T-helper 9 cell (primary cell): ENCODE measurements around the gene BEAN1.
"Not testable (repeated sequence)": the region's sequence is repeated elsewhere in the genome, so short reads cannot be mapped to it uniquely, and the experiment has no call there.

Experiments
- DNase-seq: peaks from one replicate; pipeline ENCODE4 v3.0.0-alpha.2; 2020

The BEAN1 gene

DNA sequence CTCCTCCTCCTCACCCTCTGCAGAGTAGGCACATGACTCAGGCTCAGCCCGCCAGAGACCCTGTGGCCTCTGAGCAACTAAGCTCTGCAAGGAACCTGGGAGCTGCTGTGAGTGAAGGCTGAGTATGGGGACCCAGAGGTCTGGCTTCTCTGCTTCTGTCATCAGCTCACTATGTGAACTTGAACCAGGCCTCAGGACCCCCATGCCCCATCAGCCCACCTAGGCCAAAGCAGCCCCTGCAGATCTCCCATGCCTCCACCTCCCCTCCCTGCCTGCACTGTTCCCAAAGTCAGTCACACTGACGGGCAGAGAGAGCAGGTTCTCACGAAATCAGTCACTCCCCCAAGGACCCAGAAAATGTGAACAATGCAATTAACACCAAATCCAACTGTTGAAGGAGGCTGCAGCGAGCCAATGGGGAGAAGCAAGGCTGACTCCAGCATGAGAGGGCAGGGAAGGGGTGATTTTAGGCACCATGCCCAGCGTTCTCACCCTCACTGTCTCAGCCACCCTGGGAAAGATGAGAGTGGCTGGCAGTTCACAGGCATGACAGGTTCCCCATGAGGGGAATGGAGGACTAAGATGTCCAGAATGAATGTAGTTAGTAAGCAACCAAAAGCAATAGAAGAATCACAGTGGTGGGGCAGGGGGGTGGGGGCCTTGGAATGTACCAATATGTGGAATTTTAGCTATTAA is 60.6 kb downstream of the BEAN1 start:
- DNase-seq, result no peak

DNA sequence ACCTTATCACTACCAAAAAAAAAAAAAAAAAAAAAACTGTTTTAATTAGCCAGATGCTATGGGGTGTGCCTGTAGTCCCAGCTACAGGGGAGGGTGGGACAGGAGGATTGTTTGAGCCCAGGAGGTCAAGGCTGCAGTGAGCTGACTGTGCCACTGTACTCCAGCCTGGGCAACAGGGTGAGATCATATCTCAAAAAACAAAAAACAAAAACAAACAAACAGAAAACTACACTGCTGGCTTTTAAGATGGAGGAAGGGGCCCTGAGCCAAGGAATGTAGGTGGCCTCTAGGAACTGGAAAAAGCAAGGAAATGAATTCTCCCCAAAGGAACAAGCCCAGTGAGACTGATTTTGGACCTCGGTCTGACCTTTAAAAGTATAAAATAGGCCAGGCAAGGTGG is 61.4 kb downstream of the BEAN1 start:
- DNase-seq, result no peak

DNA sequence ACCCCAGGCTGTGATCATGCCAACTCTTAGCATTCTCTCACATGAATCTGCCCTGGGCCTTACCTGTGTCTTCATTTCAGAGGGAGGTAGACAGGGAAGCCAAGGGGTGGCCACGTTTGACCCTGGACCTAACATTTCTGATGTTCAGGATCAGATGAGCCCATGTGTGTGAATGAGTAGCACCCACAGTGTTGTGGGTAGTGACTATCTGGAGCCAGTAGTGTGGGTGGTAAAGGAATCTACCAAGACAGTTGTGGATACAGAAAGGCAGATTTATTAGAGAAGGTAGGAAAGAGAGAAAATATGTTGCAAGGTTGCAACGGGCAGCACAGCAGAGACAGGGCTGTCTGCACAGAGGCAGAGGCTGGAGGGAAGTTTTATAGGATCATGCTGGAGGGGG is 62.3 kb downstream of the BEAN1 start:
- no peak for DNase-seq

DNA sequence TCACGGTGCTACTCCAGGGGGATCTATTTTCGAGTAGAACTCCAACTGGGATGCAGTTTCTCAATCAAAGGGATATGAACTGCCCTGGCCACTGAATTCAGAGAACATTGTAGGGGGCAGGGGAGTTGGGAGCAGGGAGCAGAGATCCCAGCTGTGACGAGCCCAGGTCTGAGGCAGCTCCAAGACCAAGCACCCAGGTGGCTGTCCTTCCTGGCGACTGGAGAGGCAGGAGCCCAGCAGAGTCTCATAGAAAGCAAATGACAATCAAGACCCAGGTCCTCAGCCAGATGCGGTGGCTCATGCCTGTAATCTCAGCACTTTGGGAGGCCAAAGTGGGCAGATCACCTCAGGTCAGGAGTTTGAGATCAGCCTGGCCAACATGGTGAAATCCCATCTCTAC is 62.7 kb downstream of the BEAN1 start:
- DNase-seq, result no peak

DNA sequence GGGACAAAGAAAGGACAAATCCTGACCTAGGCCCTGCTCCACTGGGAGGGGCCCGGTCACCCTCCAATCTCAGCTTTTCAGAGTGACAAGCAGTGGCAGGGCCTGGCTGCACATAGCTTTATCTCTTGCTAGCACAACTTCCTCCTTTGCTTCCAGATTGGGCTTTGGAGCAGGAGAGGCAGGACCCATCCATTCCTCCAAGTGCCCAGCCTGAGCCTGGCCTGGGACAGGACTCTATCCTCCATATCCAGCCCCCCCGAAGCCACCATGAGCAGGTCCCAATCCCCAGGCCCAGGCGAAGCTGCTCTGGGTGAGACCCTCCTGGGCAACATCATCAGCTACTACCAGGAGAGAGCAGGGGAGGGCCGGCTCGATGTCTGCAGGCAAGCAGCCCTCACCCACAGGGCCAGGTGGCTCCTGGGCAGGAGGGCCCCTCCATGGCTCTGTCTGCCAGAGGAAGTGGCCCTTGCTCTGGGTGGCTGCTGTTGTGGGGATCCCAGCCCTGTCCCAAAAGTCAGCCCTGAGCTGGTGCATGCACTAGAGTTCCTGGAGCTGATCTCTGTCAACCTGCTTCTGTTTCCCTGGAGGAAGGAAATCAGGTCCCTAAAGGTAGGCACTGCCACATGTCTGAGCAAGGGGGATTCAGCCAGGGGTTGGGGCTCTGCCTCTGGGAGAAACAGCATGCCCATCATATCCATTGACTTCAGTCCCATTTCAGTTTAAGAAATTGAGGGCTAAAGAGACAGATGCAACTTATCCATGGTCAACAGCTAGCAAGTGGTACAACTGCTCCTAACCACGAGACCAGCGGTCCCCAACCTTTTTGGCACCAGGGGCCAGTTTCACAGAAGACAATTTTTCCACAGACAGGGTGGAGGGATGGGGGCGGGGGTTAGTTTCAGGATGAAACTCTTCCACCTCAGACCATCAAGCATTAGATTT is 64.0 kb downstream of the BEAN1 start:
- no peak for DNase-seq

DNA sequence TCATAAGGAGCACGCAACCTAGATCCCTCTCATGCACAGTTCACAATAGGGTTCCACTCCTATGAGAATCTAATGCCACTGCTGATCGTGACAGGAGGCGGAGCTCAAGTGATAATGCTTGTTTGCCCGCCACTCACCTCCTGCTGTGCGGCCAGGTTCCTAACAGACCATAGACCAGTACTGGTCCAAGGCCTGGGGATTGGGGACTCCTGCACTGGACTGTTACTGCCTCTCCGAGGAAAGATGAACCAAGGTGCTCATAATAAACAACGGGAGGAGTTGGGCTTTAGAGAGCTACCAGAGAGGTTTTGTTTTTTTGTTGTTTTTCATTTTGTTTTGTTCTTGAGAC is 64.6 kb downstream of the BEAN1 start:
- DNase-seq, result no peak

DNA sequence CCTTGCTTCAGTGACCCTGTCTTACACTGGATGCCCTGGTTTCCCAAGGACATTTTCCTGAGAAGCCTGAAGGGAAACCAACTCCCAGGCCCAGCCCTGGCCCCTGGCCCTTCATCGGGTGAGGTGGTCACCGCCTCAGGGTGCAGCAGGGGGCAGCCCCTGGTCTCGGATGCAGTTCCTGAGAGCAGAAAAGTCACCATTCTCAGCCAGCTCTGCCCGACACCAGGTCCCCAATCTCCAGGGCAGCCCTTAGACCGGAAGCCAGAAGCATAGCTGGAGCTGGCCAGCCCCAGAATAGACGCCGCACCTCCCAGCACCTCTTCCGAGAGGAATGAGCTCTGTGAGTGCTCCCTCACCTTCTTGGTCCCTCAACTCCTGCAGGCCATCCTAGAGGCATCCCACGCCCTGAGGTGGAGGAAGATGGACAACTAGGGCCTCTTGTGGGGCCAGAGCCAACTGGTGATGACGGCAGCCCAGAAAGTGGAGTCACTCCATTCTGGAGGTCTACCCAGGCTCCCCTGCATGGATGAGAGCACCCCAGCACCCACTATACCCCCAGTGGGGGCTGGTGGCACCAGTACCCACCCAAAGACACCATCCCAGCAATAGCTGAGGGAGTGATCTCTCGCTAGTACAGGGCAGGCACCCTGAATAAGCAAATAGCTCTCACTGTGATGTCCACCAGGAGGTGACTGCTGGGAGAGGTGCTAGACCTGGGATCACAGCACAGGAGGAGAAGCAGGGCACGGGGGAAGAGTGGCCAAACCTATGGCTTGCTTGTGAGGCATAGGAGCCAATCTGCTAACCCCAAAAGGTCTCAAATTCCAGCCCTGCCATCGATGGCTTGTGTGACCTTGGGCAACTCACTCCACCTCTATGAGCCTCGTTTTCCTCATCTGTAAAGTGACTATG is 66.7 kb downstream of the BEAN1 start:
- no peak for DNase-seq

DNA sequence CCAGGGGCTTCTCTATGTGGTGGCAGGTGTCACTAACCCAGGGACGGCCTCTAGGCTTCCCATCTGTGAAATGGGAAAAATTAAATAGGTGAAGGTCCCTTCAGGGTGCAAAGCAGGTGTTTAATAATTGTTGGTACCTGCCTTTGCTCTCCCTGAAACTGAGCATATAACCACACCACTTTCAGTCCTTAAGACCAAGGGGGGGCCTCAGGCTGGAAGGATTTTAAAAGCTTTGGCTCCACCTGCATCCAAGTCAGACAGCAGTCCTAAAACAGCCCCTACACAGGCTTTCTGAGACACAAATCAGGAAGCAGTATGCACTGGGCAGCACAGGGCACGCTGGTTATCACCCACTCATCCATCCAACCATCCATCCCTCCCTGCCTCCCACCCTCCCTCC is 67.8 kb downstream of the BEAN1 start:
- no peak for DNase-seq

DNA sequence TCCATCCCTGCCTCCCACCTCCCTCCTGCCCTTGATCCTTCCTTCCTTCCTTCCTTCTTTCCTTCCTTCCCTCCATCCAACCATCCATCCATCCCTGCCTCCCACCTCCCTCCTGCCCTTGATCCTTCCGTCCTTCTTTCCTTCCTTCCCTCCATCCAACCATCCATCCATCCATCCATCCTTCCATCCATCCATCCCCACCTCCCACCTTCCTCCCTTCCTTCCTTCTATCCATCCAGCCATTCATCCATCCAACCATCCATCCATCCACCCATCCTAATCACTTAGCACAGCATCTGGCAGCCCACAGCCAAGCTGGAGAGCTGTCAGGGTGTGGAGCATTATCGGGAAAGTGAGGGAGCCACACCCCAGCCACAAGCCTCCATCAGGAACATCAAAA is 68.3 kb downstream of the BEAN1 start:
- DNase-seq, result no peak

DNA sequence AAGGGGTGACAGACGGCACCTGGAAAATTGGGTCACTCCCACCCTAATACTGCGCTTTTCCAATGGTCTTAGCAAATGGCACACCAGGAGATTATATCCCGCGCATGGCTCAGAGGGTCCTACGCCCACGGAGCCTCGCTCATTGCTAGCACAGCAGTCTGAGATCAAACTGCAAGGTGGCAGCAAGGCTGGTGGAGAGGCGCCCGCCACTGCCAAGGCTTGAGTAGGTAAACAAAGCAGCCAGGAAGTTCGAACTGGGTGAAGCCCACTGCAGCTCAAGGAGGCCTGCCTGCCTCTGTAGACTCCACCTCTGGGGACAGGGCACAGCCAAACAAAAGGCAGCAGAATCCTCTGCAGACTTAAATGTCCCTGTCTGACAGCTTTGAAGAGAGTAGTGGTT is 69.1 kb downstream of the BEAN1 start:
- not testable (repeated sequence) for DNase-seq

DNA sequence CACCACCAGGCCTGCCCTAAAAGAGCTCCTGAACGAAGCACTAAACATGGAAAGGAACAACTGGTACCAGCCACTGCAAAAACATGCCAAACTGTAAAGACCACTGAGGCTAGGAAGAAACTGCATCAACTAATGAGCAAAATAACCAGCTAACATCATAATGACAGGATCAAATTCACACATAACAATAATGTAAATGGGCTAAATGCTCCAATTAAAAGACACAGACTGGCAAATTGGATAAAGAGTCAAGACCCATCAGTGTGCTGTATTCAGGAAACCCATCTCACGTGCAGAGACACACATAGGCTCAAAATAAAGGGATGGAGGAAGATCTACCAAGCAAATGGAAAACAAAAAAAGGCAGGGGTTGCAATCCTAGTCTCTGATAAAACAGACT is 70.8 kb downstream of the BEAN1 start:
- not testable (repeated sequence) for DNase-seq

DNA sequence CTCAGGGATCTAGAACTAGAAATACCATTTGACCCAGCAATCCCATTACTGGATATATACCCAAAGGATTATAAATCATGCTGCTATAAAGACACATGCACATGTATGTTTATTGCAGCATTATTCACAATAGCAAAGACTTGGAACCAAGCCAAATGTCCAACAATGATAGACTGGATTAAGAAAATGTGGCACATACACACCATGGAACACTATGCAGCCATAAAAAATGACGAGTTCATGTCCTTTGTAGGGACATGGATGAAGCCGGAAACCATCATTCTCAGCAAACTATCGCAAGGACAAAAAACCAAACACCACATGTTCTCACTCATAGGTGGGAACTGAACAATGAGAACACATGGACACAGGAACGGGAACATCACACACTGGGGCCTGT is 74.5 kb downstream of the BEAN1 start:
- not testable (repeated sequence) for DNase-seq

DNA sequence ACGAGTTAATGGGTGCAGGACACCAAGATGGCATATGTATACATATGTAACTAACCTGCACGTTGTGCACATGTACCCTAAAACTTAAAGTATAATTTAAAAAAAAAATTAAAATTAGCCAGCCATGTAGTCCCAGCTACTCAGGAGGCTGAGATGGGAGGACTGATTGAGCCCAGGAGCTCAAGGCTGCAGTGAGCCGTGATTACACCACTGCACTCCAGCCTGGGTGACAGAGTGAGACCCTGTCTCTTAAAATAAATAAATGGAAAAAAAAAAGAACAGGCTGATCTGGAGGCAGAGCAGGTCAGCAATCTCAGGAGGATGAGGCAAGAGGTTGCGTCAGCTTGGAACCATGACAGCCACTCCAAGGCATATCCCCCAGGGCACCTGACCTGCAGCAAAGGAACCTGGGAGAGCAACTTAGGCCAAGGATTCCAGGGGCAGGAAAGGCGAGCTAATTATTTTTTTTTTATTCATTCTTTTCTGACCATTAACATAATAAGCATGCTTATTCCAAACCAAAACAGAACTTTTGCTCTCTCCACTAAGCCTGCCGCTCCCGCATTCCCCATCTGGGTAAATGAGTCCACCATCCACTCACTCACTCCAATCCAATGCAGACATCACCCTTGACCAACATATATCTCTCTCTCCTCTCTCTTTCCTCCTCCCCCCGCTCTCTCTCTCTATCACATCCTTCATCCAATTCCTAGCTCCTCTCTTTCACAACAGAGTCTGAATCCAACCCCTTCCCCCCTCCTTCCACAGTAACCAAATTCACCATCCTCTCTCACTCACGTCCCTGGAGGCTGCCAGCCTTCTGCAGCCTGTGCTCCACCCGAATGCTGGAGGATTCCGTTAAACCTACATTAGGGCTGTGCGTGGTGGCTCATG is 75.2 kb downstream of the BEAN1 start:
- DNase-seq, result no peak

DNA sequence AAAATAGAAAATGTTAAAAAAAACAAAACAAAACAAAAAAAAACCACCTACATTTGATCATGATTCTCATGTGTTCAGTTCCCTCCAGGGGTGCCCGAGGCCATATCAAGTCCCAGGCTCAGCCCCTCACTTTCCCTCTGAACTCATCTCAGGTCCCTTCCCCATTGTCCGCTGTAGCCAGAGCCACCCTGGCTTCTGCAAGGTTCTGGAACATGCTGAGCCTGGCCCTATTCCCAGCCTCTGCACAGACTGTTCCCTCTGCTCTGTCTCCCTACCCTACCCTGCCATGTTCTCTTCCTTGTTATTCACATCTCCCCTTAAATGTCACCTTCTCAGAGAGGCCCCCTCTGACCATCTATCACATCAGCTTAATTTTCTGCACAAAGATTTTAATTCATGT is 75.9 kb downstream of the BEAN1 start:
- no peak for DNase-seq

DNA sequence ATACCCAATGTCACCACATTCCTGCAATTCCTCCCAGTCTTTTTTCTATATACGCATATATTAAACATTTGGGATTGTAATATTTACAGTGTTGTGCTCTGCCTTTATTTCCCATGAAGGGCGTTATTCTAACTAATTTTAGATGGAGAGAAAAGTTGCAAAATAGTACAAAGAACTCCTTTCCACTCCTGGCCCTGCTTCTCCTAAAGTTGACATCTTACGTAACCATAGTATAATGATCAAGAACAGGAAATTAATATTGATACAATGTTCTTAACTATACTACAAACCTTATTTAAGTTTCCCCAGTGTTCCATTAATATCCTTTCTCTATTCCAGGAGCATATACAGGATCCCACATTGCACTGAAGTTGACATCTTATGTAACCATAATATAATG is 76.5 kb downstream of the BEAN1 start:
- DNase-seq, result no peak

DNA sequence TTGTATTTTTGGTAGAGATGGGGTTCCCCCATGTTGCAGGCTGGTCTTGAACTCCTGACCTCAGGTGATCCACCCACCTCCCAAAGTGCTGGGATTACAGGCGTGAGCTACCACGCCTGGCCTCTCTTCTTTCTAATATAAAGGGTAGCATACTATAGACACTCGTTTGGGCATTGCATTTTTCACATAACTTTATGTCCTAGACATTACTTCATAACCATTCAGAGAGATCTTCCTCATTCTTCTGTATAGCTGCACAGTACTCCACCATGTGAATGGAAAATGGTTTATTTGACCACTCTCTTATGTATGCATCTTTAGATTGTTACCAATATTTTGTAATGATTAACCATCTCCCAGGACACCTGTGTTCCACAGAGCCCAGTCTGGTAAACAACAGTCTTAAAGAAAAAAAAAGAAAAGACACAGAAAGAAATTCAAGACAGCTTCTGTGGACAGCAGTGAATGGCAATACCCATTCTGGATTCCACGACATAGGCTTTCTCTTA is 80.7 kb downstream of the BEAN1 start:
- no peak for DNase-seq

DNA sequence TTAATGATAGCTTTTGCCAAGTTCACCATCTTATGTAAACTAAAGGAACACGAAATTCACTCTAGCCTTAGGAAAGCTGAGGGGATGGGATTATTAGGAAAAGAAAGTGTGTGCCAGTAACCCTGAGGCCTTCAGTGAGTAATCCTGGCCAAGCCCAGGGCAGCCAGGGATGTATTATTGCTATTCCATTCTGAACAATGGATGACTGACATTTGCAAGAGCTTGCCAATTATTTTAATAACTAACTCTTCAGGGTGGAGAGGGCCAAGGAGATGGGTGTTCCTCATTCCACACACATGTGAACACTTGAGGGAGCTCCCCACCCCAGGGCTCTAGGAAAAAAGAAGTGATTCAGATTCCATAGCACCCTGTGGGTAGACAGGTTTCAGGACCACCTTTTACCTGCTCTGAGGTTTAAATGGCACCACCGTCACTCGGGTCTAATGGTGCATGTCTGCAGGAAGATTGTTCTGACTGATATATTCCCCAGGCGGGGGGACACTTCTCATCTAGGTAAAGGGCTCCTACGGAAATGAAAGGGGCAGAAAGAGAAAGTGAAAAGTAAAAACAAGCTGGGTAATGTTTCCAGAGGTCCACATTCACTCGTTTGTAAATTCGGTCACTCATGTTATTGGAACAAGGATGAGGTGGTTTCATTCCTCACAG is 81.3 kb downstream of the BEAN1 start:
- DNase-seq, result no peak

DNA sequence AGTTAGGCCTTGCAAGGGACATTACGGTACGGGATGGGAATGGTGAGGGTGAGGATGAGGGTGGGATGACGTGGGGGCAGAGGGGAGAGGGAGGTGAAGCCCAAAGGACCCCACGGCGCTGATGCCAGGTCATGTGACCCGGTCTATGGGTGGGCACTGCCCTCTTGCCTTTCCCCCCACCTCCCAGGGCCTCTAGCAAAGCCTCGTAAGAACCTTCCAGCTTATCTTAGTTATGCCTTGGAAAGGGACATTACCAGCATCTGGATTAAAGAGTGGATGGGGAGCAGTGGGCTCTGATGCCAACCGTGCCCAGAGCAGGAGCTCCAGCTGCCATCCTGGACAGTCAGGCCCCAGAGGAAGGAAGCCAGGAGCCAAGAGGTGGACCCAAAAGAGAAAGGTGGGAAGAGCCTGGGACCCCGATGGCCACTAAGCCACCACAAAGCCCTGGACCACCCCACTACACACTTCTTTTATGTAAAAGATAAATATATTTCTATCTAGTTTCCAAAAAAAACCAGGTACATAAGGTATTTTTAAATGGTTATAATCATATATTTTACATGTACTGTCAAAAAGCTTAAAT is 81.9 kb downstream of the BEAN1 start:
- no peak for DNase-seq

DNA sequence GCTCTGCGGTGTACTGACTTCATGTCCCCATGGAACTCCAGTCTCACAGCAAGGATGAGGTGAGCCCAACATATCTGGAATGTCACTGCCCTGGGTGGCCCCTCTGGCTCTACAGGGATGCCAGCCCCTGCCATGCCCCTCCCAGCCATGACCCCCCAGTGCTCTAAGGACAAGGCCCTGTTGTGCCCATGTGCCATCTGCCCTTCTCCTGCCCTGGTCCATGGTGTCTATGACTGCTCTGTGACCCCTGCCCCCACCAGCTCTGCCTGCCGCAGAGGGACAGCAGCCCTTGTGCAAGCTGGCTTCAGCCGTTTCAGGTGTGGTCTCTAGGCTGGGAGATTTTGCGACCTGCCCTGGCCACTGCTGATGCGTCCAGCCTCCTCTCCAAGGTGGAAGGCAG is 82.5 kb downstream of the BEAN1 start:
- no peak for DNase-seq

DNA sequence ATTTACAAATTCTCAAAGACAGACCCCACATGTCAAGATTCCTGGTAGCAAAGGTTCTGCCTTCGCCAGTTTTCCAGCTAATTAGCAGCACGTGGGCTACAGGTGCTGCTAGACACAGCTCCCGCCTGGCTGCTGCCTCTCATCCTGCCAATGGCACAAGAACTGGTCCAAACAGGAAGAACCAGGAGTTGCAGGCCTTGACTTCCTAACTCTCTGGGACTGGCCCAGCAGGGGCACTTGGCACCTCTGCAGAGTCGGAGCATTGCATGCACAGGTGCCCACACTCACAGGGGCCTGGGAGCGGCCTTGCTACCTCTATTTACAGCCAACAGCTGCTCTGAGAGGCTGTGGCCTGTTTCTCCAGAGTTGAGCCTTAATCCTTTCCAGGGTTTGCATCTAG is 83.2 kb downstream of the BEAN1 start:
- DNase-seq, result no peak
